HepG2 (cell line): ENCODE results near the gene SPTBN5. TPM values are rescaled to one million over a fixed set of nuclear protein-coding genes. Genes with fewer than 3 reads are reported as not detected.

ENCODE experiments used
- ARNTL ChIP-seq: sonication (generic); formaldehyde crosslinking; IDR thresholded peaks from 2 replicates; pipeline ENCODE4 v1.4.0; 2020; ENCODE audit warnings: mild to moderate bottlenecking, missing genetic modification reagents
- HOXA7 ChIP-seq: sonication (generic); formaldehyde crosslinking; IDR thresholded peaks from 2 replicates; pipeline ENCODE4 v1.8.1; 2022; ENCODE audit warnings: mild to moderate bottlenecking, missing genetic modification reagents, moderate library complexity
- RAD21 ChIP-seq: fragments of 450-650 bp; formaldehyde crosslinking; IDR thresholded peaks from 2 replicates; pipeline ENCODE4 v1.5.0; 2020; ENCODE audit warnings: mild to moderate bottlenecking
- STAG1 ChIP-seq: sonication (generic); formaldehyde crosslinking; IDR thresholded peaks from 2 replicates; pipeline ENCODE4 v1.4.0; 2020; ENCODE audit warnings: missing genetic modification reagents
- ZFYVE20 ChIP-seq: sonication (generic); formaldehyde crosslinking; IDR thresholded peaks from 2 replicates; pipeline ENCODE4 v1.8.0; 2023; ENCODE audit warnings: low read depth, mild to moderate bottlenecking, moderate library complexity, missing genetic modification reagents, borderline replicate concordance
- ZNF33B ChIP-seq: sonication (generic); formaldehyde crosslinking; IDR thresholded peaks from 2 replicates; pipeline ENCODE4 v1.5.1; 2020; ENCODE audit warnings: mild to moderate bottlenecking, missing genetic modification reagents
- ZNF460 ChIP-seq: sonication (generic); formaldehyde crosslinking; IDR thresholded peaks from 2 replicates; pipeline ENCODE4 v1.5.1; 2020; ENCODE audit warnings: missing genetic modification reagents, mild to moderate bottlenecking, borderline replicate concordance
- ZNF546 ChIP-seq: sonication (generic); formaldehyde crosslinking; conservative IDR thresholded peaks from 2 replicates; pipeline ENCODE4 v1.8.1; 2023; ENCODE audit warnings: mild to moderate bottlenecking, missing genetic modification reagents
- ZNF547 ChIP-seq: sonication (generic); formaldehyde crosslinking; IDR thresholded peaks from 2 replicates; pipeline ENCODE4 v1.5.1; 2020; ENCODE audit warnings: mild to moderate bottlenecking, missing genetic modification reagents
- ZNF557 ChIP-seq: sonication (generic); formaldehyde crosslinking; IDR thresholded peaks from 2 replicates; pipeline ENCODE4 v1.4.0; 2020; ENCODE audit warnings: missing genetic modification reagents
- ZNF616 ChIP-seq: sonication (generic); formaldehyde crosslinking; IDR thresholded peaks from 2 replicates; pipeline ENCODE4 v1.5.0; 2020; ENCODE audit warnings: low read depth, mild to moderate bottlenecking, missing genetic modification reagents
- ZNF777 ChIP-seq: sonication (generic); formaldehyde crosslinking; IDR thresholded peaks from 2 replicates; pipeline ENCODE4 v1.4.0; 2020; ENCODE audit warnings: missing genetic modification reagents
- polyA plus RNA-seq, 8 experiments: library from polyadenylated mRNA; depleted of rRNA in 3 of 8; stranded (reverse) in 7 of 8; unstranded in 1 of 8; fragments of >200 nt; fragmentation: Illumina TruSeq in 4 of 8; extraction: Trizol in 4 of 8; gene quantifications; 2 replicates each; pipeline versions ENCODE4 v1.2.1 to v1.2.3, GENCODE V29; 2011 to 2016; ENCODE audit warnings: low read depth in 4 of 8, missing spikeins in 1 of 8, mixed read lengths in 1 of 8; ENCODE audit not compliant: insufficient read depth in 1 of 8
- total RNA-seq, 5 experiments: library from RNA; depleted of rRNA; stranded (reverse); fragments of >200 nt; fragmentation: Illumina TruSeq; extraction: Trizol; gene quantifications; 2 replicates each; pipeline ENCODE4 v1.2.3, GENCODE V29; 2016; ENCODE audit warnings: low read depth in 1 of 5
- TF ChIP-seq, protein P1 (sequence below): sonication (generic); formaldehyde crosslinking; IDR thresholded peaks from 2 replicates; pipeline ENCODE4 v1.4.0; 2020; ENCODE audit warnings: mild to moderate bottlenecking, missing genetic modification reagents, borderline replicate concordance
- TF ChIP-seq, protein P2 (sequence below): sonication (generic); formaldehyde crosslinking; IDR thresholded peaks from 2 replicates; pipeline ENCODE4 v1.5.1; 2020; ENCODE audit warnings: missing genetic modification reagents, mild to moderate bottlenecking, borderline replicate concordance
- TF ChIP-seq, protein P3 (sequence below): sonication (generic); formaldehyde crosslinking; IDR thresholded peaks from 2 replicates; pipeline ENCODE4 v1.9.0; 2021; ENCODE audit warnings: missing genetic modification reagents, borderline replicate concordance
- TF ChIP-seq, protein P4 (sequence below): sonication (generic); formaldehyde crosslinking; IDR thresholded peaks from 2 replicates; pipeline ENCODE4 v1.5.0; 2020; ENCODE audit warnings: mild to moderate bottlenecking, missing genetic modification reagents
- TF ChIP-seq, protein P5 (sequence below): IDR thresholded peaks from 2 replicates; pipeline ENCODE4 v1.4.0; 2020; ENCODE audit warnings: mild to moderate bottlenecking, missing genetic modification reagents

SPTBN5 gene
- total and polyA plus RNA-seq, 2 of the 13 experiments (the other 11 are each of a cell fraction or from before 2014, with no cell fraction given), result 0.01 to 0.07 TPM

DNA sequence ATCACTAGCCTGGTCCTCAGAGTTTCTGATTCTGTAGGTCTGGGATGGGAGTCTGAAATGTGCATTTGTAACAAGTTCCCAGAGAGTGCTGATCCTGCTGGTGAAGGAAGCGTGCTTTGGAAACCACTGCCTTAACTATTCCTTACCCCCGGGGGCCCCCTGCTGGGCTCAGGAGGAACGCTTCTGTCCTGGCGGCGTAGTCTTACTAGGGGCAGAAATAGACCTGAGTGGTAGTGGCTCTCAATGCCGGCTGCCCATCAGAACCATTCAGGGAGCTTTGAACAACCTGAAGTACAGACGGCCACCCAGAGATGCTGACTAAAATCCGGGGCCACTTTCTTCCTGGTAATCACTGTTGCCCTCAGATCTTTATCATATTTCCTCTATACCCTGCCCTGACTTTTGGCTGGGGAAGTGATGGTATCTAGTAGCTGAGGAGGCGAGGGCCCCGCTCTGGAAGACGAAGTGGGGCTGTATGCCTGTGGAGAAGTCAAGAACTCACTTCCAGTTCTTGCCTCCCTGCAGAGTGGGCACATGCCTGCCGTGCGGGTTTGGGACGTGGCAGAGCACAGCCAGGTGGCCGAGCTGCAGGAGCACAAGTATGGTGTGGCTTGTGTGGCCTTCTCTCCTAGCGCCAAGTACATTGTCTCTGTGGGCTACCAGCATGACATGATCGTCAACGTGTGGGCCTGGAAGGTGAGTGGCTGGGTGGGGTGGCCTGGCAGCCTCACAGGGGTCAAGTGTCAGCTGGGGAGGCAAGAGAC is 82.2 kb downstream of the SPTBN5 start (continued):
- TF ChIP-seq, protein P1, sequence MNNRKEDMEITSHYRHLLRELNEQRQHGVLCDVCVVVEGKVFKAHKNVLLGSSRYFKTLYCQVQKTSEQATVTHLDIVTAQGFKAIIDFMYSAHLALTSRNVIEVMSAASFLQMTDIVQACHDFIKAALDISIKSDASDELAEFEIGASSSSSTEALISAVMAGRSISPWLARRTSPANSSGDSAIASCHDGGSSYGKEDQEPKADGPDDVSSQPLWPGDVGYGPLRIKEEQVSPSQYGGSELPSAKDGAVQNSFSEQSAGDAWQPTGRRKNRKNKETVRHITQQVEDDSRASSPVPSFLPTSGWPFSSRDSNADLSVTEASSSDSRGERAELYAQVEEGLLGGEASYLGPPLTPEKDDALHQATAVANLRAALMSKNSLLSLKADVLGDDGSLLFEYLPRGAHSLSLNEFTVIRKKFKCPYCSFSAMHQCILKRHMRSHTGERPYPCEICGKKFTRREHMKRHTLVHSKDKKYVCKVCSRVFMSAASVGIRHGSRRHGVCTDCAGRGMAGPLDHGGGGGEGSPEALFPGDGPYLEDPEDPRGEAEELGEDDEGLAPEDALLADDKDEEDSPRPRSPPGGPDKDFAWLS, result no peak
- TF ChIP-seq, protein P2, sequence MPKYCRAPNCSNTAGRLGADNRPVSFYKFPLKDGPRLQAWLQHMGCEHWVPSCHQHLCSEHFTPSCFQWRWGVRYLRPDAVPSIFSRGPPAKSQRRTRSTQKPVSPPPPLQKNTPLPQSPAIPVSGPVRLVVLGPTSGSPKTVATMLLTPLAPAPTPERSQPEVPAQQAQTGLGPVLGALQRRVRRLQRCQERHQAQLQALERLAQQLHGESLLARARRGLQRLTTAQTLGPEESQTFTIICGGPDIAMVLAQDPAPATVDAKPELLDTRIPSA (CRISPR knock-in tag), result no peak
- TF ChIP-seq STAG1 (CRISPR knock-in tag) (peak; percentile 93), RAD21 (peak; percentile 95), ARNTL (CRISPR knock-in tag) (no peak), ZNF33B (CRISPR knock-in tag) (peak; percentile 35; the same call in 1 of the 2 replicates), ZNF777 (CRISPR knock-in tag) (no peak), ZNF547 (CRISPR knock-in tag) (0 out of 2 replicates have a peak, but pooled peaks have one; percentile 53), ZNF616 (CRISPR knock-in tag) (no peak), ZNF460 (CRISPR knock-in tag) (no peak), HOXA7 (CRISPR knock-in tag) (no peak), ZFYVE20 (CRISPR knock-in tag) (no peak), ZNF557 (no peak), ZNF546 (CRISPR knock-in tag) (0 out of 2 replicates have a peak, but pooled peaks have one; percentile 34)
- TF ChIP-seq, protein P3, sequence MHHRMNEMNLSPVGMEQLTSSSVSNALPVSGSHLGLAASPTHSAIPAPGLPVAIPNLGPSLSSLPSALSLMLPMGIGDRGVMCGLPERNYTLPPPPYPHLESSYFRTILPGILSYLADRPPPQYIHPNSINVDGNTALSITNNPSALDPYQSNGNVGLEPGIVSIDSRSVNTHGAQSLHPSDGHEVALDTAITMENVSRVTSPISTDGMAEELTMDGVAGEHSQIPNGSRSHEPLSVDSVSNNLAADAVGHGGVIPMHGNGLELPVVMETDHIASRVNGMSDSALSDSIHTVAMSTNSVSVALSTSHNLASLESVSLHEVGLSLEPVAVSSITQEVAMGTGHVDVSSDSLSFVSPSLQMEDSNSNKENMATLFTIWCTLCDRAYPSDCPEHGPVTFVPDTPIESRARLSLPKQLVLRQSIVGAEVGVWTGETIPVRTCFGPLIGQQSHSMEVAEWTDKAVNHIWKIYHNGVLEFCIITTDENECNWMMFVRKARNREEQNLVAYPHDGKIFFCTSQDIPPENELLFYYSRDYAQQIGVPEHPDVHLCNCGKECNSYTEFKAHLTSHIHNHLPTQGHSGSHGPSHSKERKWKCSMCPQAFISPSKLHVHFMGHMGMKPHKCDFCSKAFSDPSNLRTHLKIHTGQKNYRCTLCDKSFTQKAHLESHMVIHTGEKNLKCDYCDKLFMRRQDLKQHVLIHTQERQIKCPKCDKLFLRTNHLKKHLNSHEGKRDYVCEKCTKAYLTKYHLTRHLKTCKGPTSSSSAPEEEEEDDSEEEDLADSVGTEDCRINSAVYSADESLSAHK (CRISPR knock-in tag), result no peak
- TF ChIP-seq, protein P4, sequence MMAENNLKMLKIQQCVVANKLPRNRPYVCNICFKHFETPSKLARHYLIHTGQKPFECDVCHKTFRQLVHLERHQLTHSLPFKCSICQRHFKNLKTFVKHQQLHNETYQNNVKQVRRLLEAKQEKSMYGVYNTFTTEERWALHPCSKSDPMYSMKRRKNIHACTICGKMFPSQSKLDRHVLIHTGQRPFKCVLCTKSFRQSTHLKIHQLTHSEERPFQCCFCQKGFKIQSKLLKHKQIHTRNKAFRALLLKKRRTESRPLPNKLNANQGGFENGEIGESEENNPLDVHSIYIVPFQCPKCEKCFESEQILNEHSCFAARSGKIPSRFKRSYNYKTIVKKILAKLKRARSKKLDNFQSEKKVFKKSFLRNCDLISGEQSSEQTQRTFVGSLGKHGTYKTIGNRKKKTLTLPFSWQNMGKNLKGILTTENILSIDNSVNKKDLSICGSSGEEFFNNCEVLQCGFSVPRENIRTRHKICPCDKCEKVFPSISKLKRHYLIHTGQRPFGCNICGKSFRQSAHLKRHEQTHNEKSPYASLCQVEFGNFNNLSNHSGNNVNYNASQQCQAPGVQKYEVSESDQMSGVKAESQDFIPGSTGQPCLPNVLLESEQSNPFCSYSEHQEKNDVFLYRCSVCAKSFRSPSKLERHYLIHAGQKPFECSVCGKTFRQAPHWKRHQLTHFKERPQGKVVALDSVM (CRISPR knock-in tag), result no peak
- TF ChIP-seq, protein P5, sequence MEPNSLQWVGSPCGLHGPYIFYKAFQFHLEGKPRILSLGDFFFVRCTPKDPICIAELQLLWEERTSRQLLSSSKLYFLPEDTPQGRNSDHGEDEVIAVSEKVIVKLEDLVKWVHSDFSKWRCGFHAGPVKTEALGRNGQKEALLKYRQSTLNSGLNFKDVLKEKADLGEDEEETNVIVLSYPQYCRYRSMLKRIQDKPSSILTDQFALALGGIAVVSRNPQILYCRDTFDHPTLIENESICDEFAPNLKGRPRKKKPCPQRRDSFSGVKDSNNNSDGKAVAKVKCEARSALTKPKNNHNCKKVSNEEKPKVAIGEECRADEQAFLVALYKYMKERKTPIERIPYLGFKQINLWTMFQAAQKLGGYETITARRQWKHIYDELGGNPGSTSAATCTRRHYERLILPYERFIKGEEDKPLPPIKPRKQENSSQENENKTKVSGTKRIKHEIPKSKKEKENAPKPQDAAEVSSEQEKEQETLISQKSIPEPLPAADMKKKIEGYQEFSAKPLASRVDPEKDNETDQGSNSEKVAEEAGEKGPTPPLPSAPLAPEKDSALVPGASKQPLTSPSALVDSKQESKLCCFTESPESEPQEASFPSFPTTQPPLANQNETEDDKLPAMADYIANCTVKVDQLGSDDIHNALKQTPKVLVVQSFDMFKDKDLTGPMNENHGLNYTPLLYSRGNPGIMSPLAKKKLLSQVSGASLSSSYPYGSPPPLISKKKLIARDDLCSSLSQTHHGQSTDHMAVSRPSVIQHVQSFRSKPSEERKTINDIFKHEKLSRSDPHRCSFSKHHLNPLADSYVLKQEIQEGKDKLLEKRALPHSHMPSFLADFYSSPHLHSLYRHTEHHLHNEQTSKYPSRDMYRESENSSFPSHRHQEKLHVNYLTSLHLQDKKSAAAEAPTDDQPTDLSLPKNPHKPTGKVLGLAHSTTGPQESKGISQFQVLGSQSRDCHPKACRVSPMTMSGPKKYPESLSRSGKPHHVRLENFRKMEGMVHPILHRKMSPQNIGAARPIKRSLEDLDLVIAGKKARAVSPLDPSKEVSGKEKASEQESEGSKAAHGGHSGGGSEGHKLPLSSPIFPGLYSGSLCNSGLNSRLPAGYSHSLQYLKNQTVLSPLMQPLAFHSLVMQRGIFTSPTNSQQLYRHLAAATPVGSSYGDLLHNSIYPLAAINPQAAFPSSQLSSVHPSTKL, result peak; percentile 27; the same call in 1 of the 2 replicates
